ENCODE results near the gene FILIP1L. TPM values are rescaled to one million over a fixed set of nuclear protein-coding genes. Genes with fewer than 3 reads are reported as not detected.

The FILIP1L gene
- total and polyA plus RNA-seq, 2 of the 13 experiments (the other 11 are each of a cell fraction or from before 2014, with no cell fraction given) = 8.1 to 187 TPM

DNA sequence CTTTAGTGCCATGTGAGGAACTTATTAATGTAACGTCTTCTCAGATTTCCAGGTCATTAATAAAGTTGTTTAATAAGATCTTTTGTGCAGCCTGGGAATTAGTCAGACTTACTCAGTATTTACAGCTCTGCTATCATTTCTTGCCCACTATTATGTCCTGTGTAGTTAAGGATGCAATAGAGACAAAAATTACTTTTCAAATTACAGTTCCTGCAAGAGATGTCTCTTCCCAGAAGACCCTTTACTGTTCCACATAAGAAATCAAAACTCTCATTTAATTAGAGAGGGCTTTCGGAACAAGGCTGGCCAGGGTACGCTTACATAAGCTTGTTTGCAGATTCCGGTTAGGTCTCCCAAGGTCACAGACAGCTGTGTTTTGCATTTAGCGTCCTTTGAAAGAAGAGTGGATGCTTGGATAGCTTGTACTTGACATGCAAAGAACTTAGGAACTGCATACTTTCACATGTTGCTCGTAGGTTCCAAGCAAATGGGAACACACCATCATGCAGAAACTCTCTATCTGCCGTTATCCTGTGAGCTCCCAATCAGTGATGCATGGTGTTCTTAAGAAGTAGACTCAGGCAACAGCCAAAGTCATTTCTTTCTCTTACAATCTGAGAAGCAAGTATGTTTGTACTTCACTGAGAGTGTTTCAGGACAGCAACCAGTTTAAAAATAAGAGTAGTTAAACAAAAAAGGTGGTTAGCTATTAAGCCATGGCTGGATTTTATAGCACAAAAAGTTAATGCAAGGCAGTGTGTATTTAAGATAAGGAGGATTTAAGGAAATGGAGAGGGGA lies 37.4 kb downstream of the FILIP1L start (continued):
- TF ChIP-seq, protein P1, sequence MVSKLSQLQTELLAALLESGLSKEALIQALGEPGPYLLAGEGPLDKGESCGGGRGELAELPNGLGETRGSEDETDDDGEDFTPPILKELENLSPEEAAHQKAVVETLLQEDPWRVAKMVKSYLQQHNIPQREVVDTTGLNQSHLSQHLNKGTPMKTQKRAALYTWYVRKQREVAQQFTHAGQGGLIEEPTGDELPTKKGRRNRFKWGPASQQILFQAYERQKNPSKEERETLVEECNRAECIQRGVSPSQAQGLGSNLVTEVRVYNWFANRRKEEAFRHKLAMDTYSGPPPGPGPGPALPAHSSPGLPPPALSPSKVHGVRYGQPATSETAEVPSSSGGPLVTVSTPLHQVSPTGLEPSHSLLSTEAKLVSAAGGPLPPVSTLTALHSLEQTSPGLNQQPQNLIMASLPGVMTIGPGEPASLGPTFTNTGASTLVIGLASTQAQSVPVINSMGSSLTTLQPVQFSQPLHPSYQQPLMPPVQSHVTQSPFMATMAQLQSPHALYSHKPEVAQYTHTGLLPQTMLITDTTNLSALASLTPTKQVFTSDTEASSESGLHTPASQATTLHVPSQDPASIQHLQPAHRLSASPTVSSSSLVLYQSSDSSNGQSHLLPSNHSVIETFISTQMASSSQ (IDR thresholded peaks at IDR 0.05; ENCODE audit: low read depth) = peak; percentile 68; the same call in 1 of the 2 replicates
- TF ChIP-seq, protein P1 (CRISPR knock-in tag; IDR thresholded peaks at IDR 0.05; ENCODE audit: borderline replicate concordance) = peak; percentile 59; the same call in 1 of the 2 replicates
- TF ChIP-seq SNAI1 (CRISPR knock-in tag; IDR thresholded peaks at IDR 0.05; ENCODE audit: borderline replicate concordance) = 0 out of 2 replicates have a peak, but pooled peaks have one; percentile 42
- TF ChIP-seq ZNF772 (CRISPR knock-in tag; IDR thresholded peaks at IDR 0.05) = peak; percentile 62; the same call in 1 of the 2 replicates
- TF ChIP-seq ELF3 (CRISPR knock-in tag; IDR thresholded peaks at IDR 0.05) = peak; percentile 87
- TF ChIP-seq ARNT (IDR thresholded peaks at IDR 0.05) = no peak
- 0 out of 2 replicates have a peak, but pooled peaks have one; percentile 41 for TF ChIP-seq ZSCAN12 (CRISPR knock-in tag; IDR thresholded peaks at IDR 0.05)
- peak; percentile 39; the same call in 1 of the 2 replicates for TF ChIP-seq GABPB1 (CRISPR knock-in tag; IDR thresholded peaks at IDR 0.05)
- TF ChIP-seq FOXP1 (IDR thresholded peaks at IDR 0.05) = no peak
- peak; percentile 85 for TF ChIP-seq FOXP1 (CRISPR knock-in tag; IDR thresholded peaks at IDR 0.05)
- TF ChIP-seq ZNF562 (CRISPR knock-in tag; IDR thresholded peaks at IDR 0.05; ENCODE audit: borderline replicate concordance) = no peak
- TF ChIP-seq, protein P2, sequence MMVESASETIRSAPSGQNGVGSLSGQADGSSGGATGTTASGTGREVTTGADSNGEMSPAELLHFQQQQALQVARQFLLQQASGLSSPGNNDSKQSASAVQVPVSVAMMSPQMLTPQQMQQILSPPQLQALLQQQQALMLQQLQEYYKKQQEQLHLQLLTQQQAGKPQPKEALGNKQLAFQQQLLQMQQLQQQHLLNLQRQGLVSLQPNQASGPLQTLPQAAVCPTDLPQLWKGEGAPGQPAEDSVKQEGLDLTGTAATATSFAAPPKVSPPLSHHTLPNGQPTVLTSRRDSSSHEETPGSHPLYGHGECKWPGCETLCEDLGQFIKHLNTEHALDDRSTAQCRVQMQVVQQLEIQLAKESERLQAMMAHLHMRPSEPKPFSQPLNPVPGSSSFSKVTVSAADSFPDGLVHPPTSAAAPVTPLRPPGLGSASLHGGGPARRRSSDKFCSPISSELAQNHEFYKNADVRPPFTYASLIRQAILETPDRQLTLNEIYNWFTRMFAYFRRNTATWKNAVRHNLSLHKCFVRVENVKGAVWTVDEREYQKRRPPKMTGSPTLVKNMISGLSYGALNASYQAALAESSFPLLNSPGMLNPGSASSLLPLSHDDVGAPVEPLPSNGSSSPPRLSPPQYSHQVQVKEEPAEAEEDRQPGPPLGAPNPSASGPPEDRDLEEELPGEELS (CRISPR knock-in tag; IDR thresholded peaks at IDR 0.05) = peak; percentile 92
- peak; percentile 91 for TF ChIP-seq TBL1XR1 (IDR thresholded peaks at IDR 0.05; ENCODE audit: borderline replicate concordance, low read length, partially characterized antibody)
- TF ChIP-seq NONO (IDR thresholded peaks at IDR 0.05) = no peak
- no peak for TF ChIP-seq NONO (CRISPR knock-in tag; conservative IDR thresholded peaks at IDR 0.05)
- TF ChIP-seq ZKSCAN8 (CRISPR knock-in tag; IDR thresholded peaks at IDR 0.05; ENCODE audit: borderline replicate concordance) = peak; percentile 90
- TF ChIP-seq ZNF549 (CRISPR knock-in tag; IDR thresholded peaks at IDR 0.05) = no peak
- TF ChIP-seq ZNF614 (CRISPR knock-in tag; IDR thresholded peaks at IDR 0.05; ENCODE audit: borderline replicate concordance) = peak; percentile 73; the same call in 1 of the 2 replicates
- TF ChIP-seq, protein P3, sequence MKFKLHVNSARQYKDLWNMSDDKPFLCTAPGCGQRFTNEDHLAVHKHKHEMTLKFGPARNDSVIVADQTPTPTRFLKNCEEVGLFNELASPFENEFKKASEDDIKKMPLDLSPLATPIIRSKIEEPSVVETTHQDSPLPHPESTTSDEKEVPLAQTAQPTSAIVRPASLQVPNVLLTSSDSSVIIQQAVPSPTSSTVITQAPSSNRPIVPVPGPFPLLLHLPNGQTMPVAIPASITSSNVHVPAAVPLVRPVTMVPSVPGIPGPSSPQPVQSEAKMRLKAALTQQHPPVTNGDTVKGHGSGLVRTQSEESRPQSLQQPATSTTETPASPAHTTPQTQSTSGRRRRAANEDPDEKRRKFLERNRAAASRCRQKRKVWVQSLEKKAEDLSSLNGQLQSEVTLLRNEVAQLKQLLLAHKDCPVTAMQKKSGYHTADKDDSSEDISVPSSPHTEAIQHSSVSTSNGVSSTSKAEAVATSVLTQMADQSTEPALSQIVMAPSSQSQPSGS (CRISPR knock-in tag; IDR thresholded peaks at IDR 0.05) = peak; percentile 76; the same call in 1 of the 2 replicates
- TF ChIP-seq ZNF547 (CRISPR knock-in tag; IDR thresholded peaks at IDR 0.05) = peak; percentile 55; the same call in 1 of the 2 replicates
- TF ChIP-seq HNRNPUL1 (IDR thresholded peaks at IDR 0.05; ENCODE audit: low read depth, low read length) = no peak
- TF ChIP-seq HHEX (CRISPR knock-in tag; IDR thresholded peaks at IDR 0.05) = 0 out of 2 replicates have a peak, but pooled peaks have one; percentile 12
- peak; percentile 71; the same call in 1 of the 2 replicates for TF ChIP-seq ZNF331 (CRISPR knock-in tag; IDR thresholded peaks at IDR 0.05)
- TF ChIP-seq ZNF264 (CRISPR knock-in tag; IDR thresholded peaks at IDR 0.05) = peak; percentile 76

Measured in HepG2 (cell line).